GM18909 (cell line): ENCODE results near the gene DIAPH2.
A peak's percentile ranks its signal among the peaks of the same experiment; 100 is the strongest.
"Not testable (repeated sequence)": the region's sequence is repeated elsewhere in the genome, so short reads cannot be mapped to it uniquely, and the experiment has no call there.

ENCODE experiments used
- ATAC-seq: cut with Tn5 transposase; IDR thresholded peaks from one replicate; pipeline ENCODE4 v1.9.1; 2021; ENCODE audit warnings: mild to moderate bottlenecking; ENCODE audit not compliant: unreplicated experiment, poor library complexity

Gene DIAPH2

GRCh38 chrX:97405031-97405660 lies 720.5 kb downstream of the DIAPH2 start:
- no peak for ATAC-seq

GRCh38 chrX:97409632-97410415 lies 725.2 kb downstream of the DIAPH2 start:
- ATAC-seq: not testable (repeated sequence)

GRCh38 chrX:97416461-97416860 lies 731.8 kb downstream of the DIAPH2 start:
- no peak for ATAC-seq

- ATAC-seq: no peak
Measured at GRCh38 chrX:97429101-97429500, 744.5 kb downstream of the DIAPH2 start.

- ATAC-seq: no peak
Measured at GRCh38 chrX:97431281-97431680, 746.6 kb downstream of the DIAPH2 start.

- ATAC-seq: no peak
Measured at GRCh38 chrX:97446298-97446882, 761.7 kb downstream of the DIAPH2 start.

- no peak for ATAC-seq
Measured at GRCh38 chrX:97447306-97447705, 762.7 kb downstream of the DIAPH2 start.

GRCh38 chrX:97452283-97452682 lies 767.6 kb downstream of the DIAPH2 start:
- ATAC-seq: peak; percentile 48

- ATAC-seq: no peak
Measured at GRCh38 chrX:97461763-97462162, 777.1 kb downstream of the DIAPH2 start.

- ATAC-seq: no peak
Measured at GRCh38 chrX:97471071-97471470, 786.4 kb downstream of the DIAPH2 start.

GRCh38 chrX:97474933-97475332 lies 790.3 kb downstream of the DIAPH2 start:
- no peak for ATAC-seq

- ATAC-seq: no peak
Measured at GRCh38 chrX:97479106-97479890, 794.7 kb downstream of the DIAPH2 start.

GRCh38 chrX:97481228-97481627 lies 796.6 kb downstream of the DIAPH2 start:
- no peak for ATAC-seq

GRCh38 chrX:97482666-97483300 lies 798.1 kb downstream of the DIAPH2 start:
- ATAC-seq: no peak

- ATAC-seq: no peak
Measured at GRCh38 chrX:97490656-97491055, 806.0 kb downstream of the DIAPH2 start.

GRCh38 chrX:97494756-97495372 lies 810.2 kb downstream of the DIAPH2 start:
- peak; percentile 90 for ATAC-seq

GRCh38 chrX:97498093-97498492 lies 813.5 kb downstream of the DIAPH2 start:
- no peak for ATAC-seq

GRCh38 chrX:97504431-97504830 lies 819.8 kb downstream of the DIAPH2 start:
- ATAC-seq: no peak

GRCh38 chrX:97517763-97518162 lies 833.1 kb downstream of the DIAPH2 start:
- ATAC-seq: no peak

- ATAC-seq: no peak
Measured at GRCh38 chrX:97522307-97522706, 837.7 kb downstream of the DIAPH2 start.
